GM12878 (cell line): ENCODE data around the gene NPFFR2. TPM values are rescaled to one million over a fixed set of nuclear protein-coding genes. Genes with fewer than 3 reads are reported as not detected.

Experiments
- CEBPZ ChIP-seq: fragments of 150-350 bp; IDR thresholded peaks from 2 replicates; pipeline ENCODE4 v1.6.1; 2016; ENCODE audit warnings: low read depth, low read length
- ELK1 ChIP-seq: IDR thresholded peaks from 2 replicates; pipeline ENCODE4 v1.6.1; 2012; ENCODE audit warnings: low read depth, low read length, improper control_type of control experiment
- GATAD2B ChIP-seq: fragments of 450-650 bp; conservative IDR thresholded peaks from 2 replicates; pipeline ENCODE4 v1.6.1; 2017; ENCODE audit warnings: low read depth, mild to moderate bottlenecking, moderate library complexity
- HDAC6 ChIP-seq: fragments of 200-600 bp; sonication (generic); IDR thresholded peaks from one replicate; pipeline ENCODE4 v1.8.0; 2017; ENCODE audit warnings: antibody characterized with exemption; ENCODE audit not compliant: unreplicated experiment
- IKZF2 ChIP-seq, 2 experiments: fragments of 450-650 bp; IDR thresholded peaks; 2 replicates each; pipeline ENCODE4 v1.6.1; 2017; ENCODE audit warnings: mild to moderate bottlenecking in 2 of 2, moderate library complexity in 2 of 2
- JUNB ChIP-seq: IDR thresholded peaks from 2 replicates; pipeline ENCODE4 v1.6.1; 2016; ENCODE audit warnings: antibody characterized with exemption, mild to moderate bottlenecking
- JUND ChIP-seq: IDR thresholded peaks from 2 replicates; pipeline ENCODE4 v1.6.1; 2012; ENCODE audit warnings: low read depth, mild to moderate bottlenecking, low read length, improper control_type of control experiment, moderate library complexity
- MEF2A ChIP-seq: IDR thresholded peaks from 2 replicates; pipeline ENCODE4 v1.6.1; 2011; ENCODE audit warnings: low read depth, mild to moderate bottlenecking, low read length, moderate library complexity; ENCODE audit not compliant: insufficient read depth
- MTA2 ChIP-seq: fragments of 450-650 bp; IDR thresholded peaks from 2 replicates; pipeline ENCODE4 v1.6.1; 2016; ENCODE audit warnings: low read depth, mild to moderate bottlenecking, moderate library complexity
- MYB ChIP-seq: fragments of 150-350 bp; IDR thresholded peaks from 2 replicates; pipeline ENCODE4 v1.6.1; 2014; ENCODE audit warnings: mild to moderate bottlenecking, low read depth, low read length, borderline replicate concordance
- NBN ChIP-seq: fragments of 450-650 bp; IDR thresholded peaks from 2 replicates; pipeline ENCODE4 v1.6.1; 2016
- NR2F1 ChIP-seq: fragments of 450-650 bp; conservative IDR thresholded peaks from 2 replicates; pipeline ENCODE4 v1.6.1; 2017; ENCODE audit warnings: mild to moderate bottlenecking
- POLR2A ChIP-seq: IDR thresholded peaks from 2 replicates; pipeline ENCODE4 v1.6.1; 2011; ENCODE audit warnings: low read depth, mild to moderate bottlenecking, low read length
- POLR2AphosphoS2 ChIP-seq: IDR thresholded peaks from 2 replicates; pipeline ENCODE4 v1.6.1; 2011; ENCODE audit warnings: low read depth, mild to moderate bottlenecking, low read length, improper control_type of control experiment, moderate library complexity
- SIX5 ChIP-seq: IDR thresholded peaks from 2 replicates; pipeline ENCODE4 v1.6.1; 2011; ENCODE audit warnings: mild to moderate bottlenecking, low read depth, low read length, moderate library complexity; ENCODE audit not compliant: severe bottlenecking
- STAT3 ChIP-seq: IDR thresholded peaks from 2 replicates; pipeline ENCODE4 v1.6.1; 2011; ENCODE audit warnings: low read depth, low read length, improper control_type of control experiment
- TAF1 ChIP-seq: IDR thresholded peaks from 2 replicates; pipeline ENCODE4 v1.6.1; 2011; ENCODE audit warnings: mild to moderate bottlenecking, low read depth, low read length, borderline replicate concordance
- TARDBP ChIP-seq: IDR thresholded peaks from 2 replicates; pipeline ENCODE4 v1.6.1; 2016; ENCODE audit warnings: borderline replicate concordance
- TCF12 ChIP-seq: IDR thresholded peaks from 2 replicates; pipeline ENCODE4 v1.6.1; 2011; ENCODE audit warnings: low read depth, mild to moderate bottlenecking, low read length
- YY1 ChIP-seq: IDR thresholded peaks from 2 replicates; pipeline ENCODE4 v1.6.1; 2011; ENCODE audit warnings: low read depth, mild to moderate bottlenecking, low read length
- ZBED1 ChIP-seq: IDR thresholded peaks from 2 replicates; pipeline ENCODE4 v1.6.1; 2016; ENCODE audit warnings: borderline replicate concordance
- ZNF207 ChIP-seq: fragments of 450-650 bp; IDR thresholded peaks from 2 replicates; pipeline ENCODE4 v1.6.1; 2014; ENCODE audit warnings: antibody characterized with exemption, mild to moderate bottlenecking, borderline replicate concordance
- ZNF274 ChIP-seq: IDR thresholded peaks from one replicate; pipeline ENCODE4 v1.8.0; 2011; ENCODE audit not compliant: insufficient read length, insufficient read depth
- ZNF384 ChIP-seq: IDR thresholded peaks from 2 replicates; pipeline ENCODE4 v1.6.1; 2012; ENCODE audit warnings: low read depth, mild to moderate bottlenecking, low read length, improper control_type of control experiment, borderline replicate concordance
- ZSCAN29 ChIP-seq: fragments of 450-650 bp; IDR thresholded peaks from 2 replicates; pipeline ENCODE4 v1.6.1; 2017; ENCODE audit warnings: mild to moderate bottlenecking, moderate library complexity
- polyA plus RNA-seq, 11 experiments: library from polyadenylated mRNA; depleted of rRNA in 4 of 11; unstranded in 6 of 11; stranded (reverse) in 5 of 11; fragments of >200 nt; fragmentation: Nextera tagmentation in 4 of 11; fragmentation: Illumina TruSeq in 1 of 11; extraction: Ambion mirVana in 4 of 11; extraction: Trizol in 1 of 11; gene quantifications; 1 replicate in 1 of 11; 2 replicates in 10 of 11; pipeline versions ENCODE4 v1.2.1 to v1.2.3, GENCODE V29; 2011 to 2016; ENCODE audit warnings: inconsistent platforms in 2 of 11, missing spikeins in 2 of 11, low read depth in 1 of 11
- total RNA-seq, 4 experiments: library from RNA; depleted of rRNA in 3 of 4; stranded (reverse); fragments of >200 nt in 3 of 4; fragmentation: Illumina TruSeq in 1 of 4; extraction: Trizol in 1 of 4; gene quantifications; 2 replicates each; pipeline versions ENCODE4 v1.2.1 to v1.2.3, GENCODE V29; 2013 to 2021
- TF ChIP-seq, protein P1 (sequence below): IDR thresholded peaks from 2 replicates; pipeline ENCODE4 v1.6.1; 2012; ENCODE audit warnings: low read depth, low read length, improper control_type of control experiment
- TF ChIP-seq, protein P2 (sequence below): fragments of 150-350 bp; IDR thresholded peaks from 2 replicates; pipeline ENCODE4 v1.6.1; 2014; ENCODE audit warnings: mild to moderate bottlenecking, low read depth, low read length

The NPFFR2 gene
- total and polyA plus RNA-seq, 10 of the 15 experiments (the other 5 are each of a cell fraction or from before 2014, with no cell fraction given): not detected

GRCh38 chr4:72112514-72113156 is 80.8 kb downstream of the NPFFR2 start (continued):
- TF ChIP-seq CEBPZ (no peak), ELK1 (no peak), HDAC6 (no peak), STAT3 (peak; percentile 99), NBN (peak; percentile 97), POLR2AphosphoS2 (no peak), ZNF207 (no peak; the same call in 1 of the 2 replicates), ZNF384 (no peak), TAF1 (0 out of 2 replicates have a peak, but pooled peaks have one; percentile 14), MEF2A (peak; percentile 81), YY1 (no peak), GATAD2B (peak; percentile 83; the same call in 1 of the 2 replicates), ZSCAN29 (no peak), IKZF2 (IDR thresholded peaks at IDR 0.05) (peak; percentile 91 to 97), SIX5 (peak; percentile 16), JUND (peak; percentile 99), TARDBP (no peak), NR2F1 (peak; percentile 87), ZBED1 (peak; percentile 99), TCF12 (peak; percentile 84), MTA2 (peak; percentile 99), ZNF274 (no peak), POLR2A (no peak), JUNB (peak; percentile 100), MYB (no peak)
- TF ChIP-seq, protein P1, sequence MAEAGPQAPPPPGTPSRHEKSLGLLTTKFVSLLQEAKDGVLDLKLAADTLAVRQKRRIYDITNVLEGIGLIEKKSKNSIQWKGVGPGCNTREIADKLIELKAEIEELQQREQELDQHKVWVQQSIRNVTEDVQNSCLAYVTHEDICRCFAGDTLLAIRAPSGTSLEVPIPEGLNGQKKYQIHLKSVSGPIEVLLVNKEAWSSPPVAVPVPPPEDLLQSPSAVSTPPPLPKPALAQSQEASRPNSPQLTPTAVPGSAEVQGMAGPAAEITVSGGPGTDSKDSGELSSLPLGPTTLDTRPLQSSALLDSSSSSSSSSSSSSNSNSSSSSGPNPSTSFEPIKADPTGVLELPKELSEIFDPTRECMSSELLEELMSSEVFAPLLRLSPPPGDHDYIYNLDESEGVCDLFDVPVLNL: no peak
- TF ChIP-seq, protein P2, sequence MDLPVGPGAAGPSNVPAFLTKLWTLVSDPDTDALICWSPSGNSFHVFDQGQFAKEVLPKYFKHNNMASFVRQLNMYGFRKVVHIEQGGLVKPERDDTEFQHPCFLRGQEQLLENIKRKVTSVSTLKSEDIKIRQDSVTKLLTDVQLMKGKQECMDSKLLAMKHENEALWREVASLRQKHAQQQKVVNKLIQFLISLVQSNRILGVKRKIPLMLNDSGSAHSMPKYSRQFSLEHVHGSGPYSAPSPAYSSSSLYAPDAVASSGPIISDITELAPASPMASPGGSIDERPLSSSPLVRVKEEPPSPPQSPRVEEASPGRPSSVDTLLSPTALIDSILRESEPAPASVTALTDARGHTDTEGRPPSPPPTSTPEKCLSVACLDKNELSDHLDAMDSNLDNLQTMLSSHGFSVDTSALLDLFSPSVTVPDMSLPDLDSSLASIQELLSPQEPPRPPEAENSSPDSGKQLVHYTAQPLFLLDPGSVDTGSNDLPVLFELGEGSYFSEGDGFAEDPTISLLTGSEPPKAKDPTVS: no peak
